Measurements from ENCODE around the gene WWOX.

DNA sequence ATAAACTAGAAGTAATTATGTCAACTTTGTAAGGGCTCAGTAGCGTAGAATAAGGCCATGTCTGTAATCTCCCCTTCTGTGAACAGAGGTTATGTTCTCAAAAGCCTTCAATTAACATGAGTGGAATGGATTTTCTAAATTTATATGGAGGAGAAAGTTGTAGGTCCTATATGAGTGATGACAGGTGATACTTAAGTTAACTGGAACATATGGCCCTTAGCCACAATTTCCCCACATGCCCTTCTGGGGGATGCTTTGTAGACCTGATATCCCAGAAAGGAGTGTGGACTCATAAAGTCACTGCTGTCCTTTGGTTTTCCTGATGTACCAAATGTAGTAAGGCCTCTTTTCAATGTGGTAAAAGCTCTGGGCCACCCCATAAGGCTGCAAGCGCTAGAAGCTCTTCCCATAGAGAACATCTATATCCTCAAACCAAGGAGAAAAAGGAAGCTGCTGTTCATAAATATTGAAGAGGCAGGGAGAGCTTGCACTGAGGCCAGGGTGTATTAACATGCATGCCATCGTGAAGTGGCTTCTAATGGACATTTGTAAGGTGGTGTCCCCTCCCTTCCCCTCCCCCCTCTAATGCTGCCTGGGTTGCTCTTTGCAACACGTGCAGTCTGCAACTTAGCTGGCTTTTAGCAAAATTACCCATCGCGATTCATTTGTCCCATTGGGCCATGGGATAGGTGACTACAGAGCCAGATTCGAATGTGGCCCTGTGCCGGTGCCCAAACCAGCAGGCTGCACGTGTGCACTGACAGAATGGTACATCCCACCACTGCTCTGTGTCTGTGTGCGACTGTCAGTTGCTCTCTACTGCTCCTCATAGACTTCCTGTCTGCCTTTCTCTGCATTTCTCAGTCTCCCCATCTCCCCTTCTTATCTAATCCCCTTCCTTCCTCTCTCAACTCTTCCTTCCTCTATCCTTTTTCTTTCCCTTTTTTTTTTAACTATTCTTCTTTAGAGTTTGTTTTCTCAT is 269.0 kb downstream of the WWOX start:
- TF ChIP-seq POLR2A (IDR thresholded peaks at IDR 0.05) (no peak), POLR2AphosphoS5 (IDR thresholded peaks at IDR 0.05) (no peak)
- TF ChIP-seq, protein P1, sequence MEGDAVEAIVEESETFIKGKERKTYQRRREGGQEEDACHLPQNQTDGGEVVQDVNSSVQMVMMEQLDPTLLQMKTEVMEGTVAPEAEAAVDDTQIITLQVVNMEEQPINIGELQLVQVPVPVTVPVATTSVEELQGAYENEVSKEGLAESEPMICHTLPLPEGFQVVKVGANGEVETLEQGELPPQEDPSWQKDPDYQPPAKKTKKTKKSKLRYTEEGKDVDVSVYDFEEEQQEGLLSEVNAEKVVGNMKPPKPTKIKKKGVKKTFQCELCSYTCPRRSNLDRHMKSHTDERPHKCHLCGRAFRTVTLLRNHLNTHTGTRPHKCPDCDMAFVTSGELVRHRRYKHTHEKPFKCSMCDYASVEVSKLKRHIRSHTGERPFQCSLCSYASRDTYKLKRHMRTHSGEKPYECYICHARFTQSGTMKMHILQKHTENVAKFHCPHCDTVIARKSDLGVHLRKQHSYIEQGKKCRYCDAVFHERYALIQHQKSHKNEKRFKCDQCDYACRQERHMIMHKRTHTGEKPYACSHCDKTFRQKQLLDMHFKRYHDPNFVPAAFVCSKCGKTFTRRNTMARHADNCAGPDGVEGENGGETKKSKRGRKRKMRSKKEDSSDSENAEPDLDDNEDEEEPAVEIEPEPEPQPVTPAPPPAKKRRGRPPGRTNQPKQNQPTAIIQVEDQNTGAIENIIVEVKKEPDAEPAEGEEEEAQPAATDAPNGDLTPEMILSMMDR (IDR thresholded peaks at IDR 0.05 in 8 of 11, conservative IDR thresholded peaks at IDR 0.05 in 3 of 11): no peak
